Activated T-cell treated with anti-CD3 and anti-CD28 coated beads for 4 hours (primary cell): ENCODE results near the gene PSTPIP2.
"Not testable (repeated sequence)": the region's sequence is repeated elsewhere in the genome, so short reads cannot be mapped to it uniquely, and the experiment has no call there.

Experiments used
- DNase-seq: peaks from one replicate; pipeline ENCODE4 v3.0.0-alpha.2; 2020

The PSTPIP2 gene

GRCh38 chr18:45980229-45980628 is 91.8 kb downstream of the PSTPIP2 start:
- no peak for DNase-seq

- no peak for DNase-seq
Measured at GRCh38 chr18:45978084-45978483, 94.0 kb downstream of the PSTPIP2 start.

GRCh38 chr18:45976974-45977373 is 95.1 kb downstream of the PSTPIP2 start:
- no peak for DNase-seq

- DNase-seq, result no peak
Measured at GRCh38 chr18:45976566-45976965, 95.5 kb downstream of the PSTPIP2 start.

- DNase-seq, result peak; percentile 45
Measured at GRCh38 chr18:45974088-45974536, 97.9 kb downstream of the PSTPIP2 start.

- DNase-seq, result peak; percentile 85
Measured at GRCh38 chr18:45967007-45967706, 104.9 kb downstream of the PSTPIP2 start, which contains the start of gene EPG5. EPG5 (minus strand) TSS chr18:45967329; CDS start chr18:45967239, 90 bp downstream.

- not testable (repeated sequence) for DNase-seq
Measured at GRCh38 chr18:45964913-45965312, 107.1 kb downstream of the PSTPIP2 start.

- no peak for DNase-seq
Measured at GRCh38 chr18:45962866-45963265, 109.2 kb downstream of the PSTPIP2 start.

GRCh38 chr18:45962461-45962860 is 109.6 kb downstream of the PSTPIP2 start:
- no peak for DNase-seq

GRCh38 chr18:45959484-45959883 is 112.6 kb downstream of the PSTPIP2 start:
- DNase-seq, result not testable (repeated sequence)

GRCh38 chr18:45958730-45959129 is 113.3 kb downstream of the PSTPIP2 start:
- no peak for DNase-seq

GRCh38 chr18:45958027-45958426 is 114.0 kb downstream of the PSTPIP2 start:
- no peak for DNase-seq

GRCh38 chr18:45957100-45957499 is 115.0 kb downstream of the PSTPIP2 start:
- DNase-seq, result no peak

GRCh38 chr18:45954070-45954934 is 117.8 kb downstream of the PSTPIP2 start:
- DNase-seq, result no peak

GRCh38 chr18:45951016-45951714 is 120.9 kb downstream of the PSTPIP2 start:
- no peak for DNase-seq

- no peak for DNase-seq
Measured at GRCh38 chr18:45945669-45946068, 126.4 kb downstream of the PSTPIP2 start.

GRCh38 chr18:45940724-45941123 is 131.3 kb downstream of the PSTPIP2 start:
- no peak for DNase-seq

GRCh38 chr18:45939236-45939635 is 132.8 kb downstream of the PSTPIP2 start:
- DNase-seq, result no peak

GRCh38 chr18:45938488-45938935 is 133.5 kb downstream of the PSTPIP2 start:
- no peak for DNase-seq

- DNase-seq, result no peak
Measured at GRCh38 chr18:45935591-45936335, 136.3 kb downstream of the PSTPIP2 start.
